B cell (primary cell): ENCODE measurements around the gene HOXD3. TPM values are rescaled to one million over a fixed set of nuclear protein-coding genes. Genes with fewer than 3 reads are reported as not detected.
A peak's percentile ranks its signal among the peaks of the same experiment; 100 is the strongest.

ENCODE experiments used
- ATAC-seq: fragments of 200-7000 bp; cut with Tn5 transposase; one replicate; pipeline ENCODE4 v1.10.0; 2021; ENCODE audit warnings: low read depth, mild to moderate bottlenecking, moderate number of reproducible peaks, moderate library complexity
- CTCF ChIA-PET: fragments of 350-600 bp; sonication (Branson Sonifier 250); formaldehyde crosslinking; loops from one replicate; lab custom pipeline; 2021; ENCODE audit warnings: antibody characterized with exemption, inconsistent platforms; lab: Charles Lee
- POLR2A ChIA-PET: fragments of 350-600 bp; sonication (Branson Sonifier 250); formaldehyde crosslinking; loops from one replicate; lab custom pipeline; 2021; ENCODE audit warnings: antibody characterized with exemption; lab: Charles Lee
- DNase-seq: peaks from one replicate; pipeline ENCODE4 v3.0.0; 2013
- H2AFZ ChIP-seq: 2 replicates; pipeline ENCODE4 v1.6.1; 2012; ENCODE audit warnings: mild to moderate bottlenecking, low read depth, low read length; ENCODE audit not compliant: insufficient read depth, poor library complexity, severe bottlenecking
- H3K27ac ChIP-seq, 2 donors: 1 replicate in 1 of 2; 2 replicates in 1 of 2; pipeline ENCODE4 v1.5.1; 2012 to 2013; ENCODE audit warnings: low read length in 2 of 2, mild to moderate bottlenecking in 2 of 2, moderate library complexity in 1 of 2
- H3K27me3 ChIP-seq, 4 experiments: fragments of 200-600 bp in 1 of 4; sonication (generic) in 1 of 4; replicated peaks in 1 of 4; 1 replicate in 2 of 4; 2 replicates in 2 of 4; pipeline versions ENCODE4 v1.6.1 to v1.7.0; 2013 to 2016; ENCODE audit warnings: low read length in 3 of 4, mild to moderate bottlenecking in 2 of 4, mixed read lengths in 1 of 4, moderate library complexity in 1 of 4; ENCODE audit not compliant: insufficient read depth in 4 of 4, control insufficient read depth in 3 of 4; ENCODE audit errors: control extremely low read depth in 1 of 4
- H3K36me3 ChIP-seq, 2 experiments: replicated peaks in 1 of 2; 1 replicate in 1 of 2; 2 replicates in 1 of 2; pipeline versions ENCODE4 v1.6.1 to v1.7.1; 2013; ENCODE audit warnings: low read length in 1 of 2; ENCODE audit not compliant: insufficient read depth in 2 of 2, control insufficient read depth in 1 of 2; ENCODE audit errors: control extremely low read depth in 1 of 2, extremely low read depth in 1 of 2
- H3K4me1 ChIP-seq, 2 donors: fragments of 200-600 bp in 1 of 2; sonication (generic) in 1 of 2; 1 replicate in 1 of 2; 2 replicates in 1 of 2; pipeline versions ENCODE4 v1.5.1 to v1.6.1; 2013 to 2017; ENCODE audit warnings: low read length in 2 of 2; ENCODE audit not compliant: control insufficient read depth in 2 of 2, insufficient read depth in 2 of 2
- H3K4me2 ChIP-seq: replicated peaks from 2 replicates; pipeline ENCODE3; 2012; ENCODE audit warnings: mild to moderate bottlenecking, low read depth, low read length; ENCODE audit not compliant: poor library complexity, severe bottlenecking
- H3K4me3 ChIP-seq, 5 experiments: fragments of 200-600 bp in 1 of 5; sonication (generic) in 1 of 5; 1 replicate in 3 of 5; 2 replicates in 2 of 5; pipeline versions ENCODE4 v1.5.1 to v1.7.0; 2011 to 2016; ENCODE audit warnings: low read length in 4 of 5, mild to moderate bottlenecking in 4 of 5, low read depth in 2 of 5, control low read depth in 1 of 5, moderate library complexity in 1 of 5; ENCODE audit not compliant: insufficient read depth in 1 of 5; ENCODE audit errors: control extremely low read depth in 1 of 5, extremely low read depth in 1 of 5
- H3K79me2 ChIP-seq: fragments of 200-600 bp; sonication (generic); one replicate; pipeline ENCODE4 v1.6.0; 2016; ENCODE audit warnings: low read length; ENCODE audit not compliant: control insufficient read depth, insufficient read depth
- H3K9ac ChIP-seq: fragments of 200-600 bp; sonication (generic); 2 replicates; pipeline ENCODE4 v1.6.1; 2017; ENCODE audit warnings: mild to moderate bottlenecking, low read length, moderate library complexity
- H3K9me3 ChIP-seq, 3 donors: one replicate each; pipeline versions ENCODE4 v1.6.1 to v1.7.1; 2013; ENCODE audit warnings: low read length in 2 of 3; ENCODE audit not compliant: control insufficient read depth in 2 of 3, insufficient read depth in 1 of 3; ENCODE audit errors: control extremely low read depth in 1 of 3
- H4K20me1 ChIP-seq: 2 replicates; pipeline ENCODE4 v1.6.0; 2012; ENCODE audit warnings: mild to moderate bottlenecking, low read length; ENCODE audit not compliant: insufficient read depth, control insufficient read depth, poor library complexity, severe bottlenecking
- H3K27ac Mint-ChIP-seq: one replicate; pipeline ENCODE4 v1.8.0; 2021; ENCODE audit warnings: mixed read lengths
- H3K27me3 Mint-ChIP-seq: one replicate; pipeline ENCODE4 v1.8.0; 2021; ENCODE audit warnings: mixed read lengths
- H3K4me1 Mint-ChIP-seq: one replicate; pipeline ENCODE4 v1.8.0; 2021; ENCODE audit warnings: mixed read lengths
- H3K4me3 Mint-ChIP-seq: one replicate; pipeline ENCODE4 v1.8.0; 2021; ENCODE audit warnings: mixed read lengths
- H3K9me3 Mint-ChIP-seq: one replicate; pipeline ENCODE4 v1.8.0; 2022; ENCODE audit warnings: mixed read lengths; ENCODE audit not compliant: insufficient read depth
- CTCF ChIP-seq: fragments of 200-600 bp; IDR thresholded peaks from one replicate; pipeline ENCODE4 v1.8.0; 2022; ENCODE audit warnings: antibody characterized with exemption, mild to moderate bottlenecking
- EZH2 ChIP-seq: IDR thresholded peaks from 2 replicates; pipeline ENCODE4 v1.6.1; 2012; ENCODE audit warnings: borderline replicate concordance, low read depth, mild to moderate bottlenecking, moderate library complexity, low read length; ENCODE audit not compliant: insufficient read depth, poor library complexity, severe bottlenecking
- WGBS: methylation state at CpG from one replicate; pipeline ENCODE4 v1.1.5; 2013; ENCODE audit warnings: missing lambda C conversion rate; ENCODE audit not compliant: insufficient coverage; 5-methylcytosine and 5-hydroxymethylcytosine counted together
- intact Hi-C: fragments of 100-400 bp; cut with micrococcal nuclease; formaldehyde crosslinking; loops from one replicate; pipeline ENCODE4 v1.10.0; 2022
- polyA plus RNA-seq: library from polyadenylated mRNA; depleted of rRNA; stranded (reverse); fragments of >200 nt; gene quantifications from 2 replicates; pipeline ENCODE4 v1.2.3, GENCODE V29; 2012
- total RNA-seq, 2 donors: library from RNA; stranded (reverse); fragments of 120-200 nt in 1 of 2; gene quantifications; 1 replicate in 1 of 2; 2 replicates in 1 of 2; pipeline versions ENCODE4 v1.2.3 to v1.2.4, GENCODE V29; 2013 to 2022

The HOXD3 gene
- total and polyA plus RNA-seq, 2 donors (not counting 1 experiment from before 2014, with no cell fraction given) = not detected

DNA sequence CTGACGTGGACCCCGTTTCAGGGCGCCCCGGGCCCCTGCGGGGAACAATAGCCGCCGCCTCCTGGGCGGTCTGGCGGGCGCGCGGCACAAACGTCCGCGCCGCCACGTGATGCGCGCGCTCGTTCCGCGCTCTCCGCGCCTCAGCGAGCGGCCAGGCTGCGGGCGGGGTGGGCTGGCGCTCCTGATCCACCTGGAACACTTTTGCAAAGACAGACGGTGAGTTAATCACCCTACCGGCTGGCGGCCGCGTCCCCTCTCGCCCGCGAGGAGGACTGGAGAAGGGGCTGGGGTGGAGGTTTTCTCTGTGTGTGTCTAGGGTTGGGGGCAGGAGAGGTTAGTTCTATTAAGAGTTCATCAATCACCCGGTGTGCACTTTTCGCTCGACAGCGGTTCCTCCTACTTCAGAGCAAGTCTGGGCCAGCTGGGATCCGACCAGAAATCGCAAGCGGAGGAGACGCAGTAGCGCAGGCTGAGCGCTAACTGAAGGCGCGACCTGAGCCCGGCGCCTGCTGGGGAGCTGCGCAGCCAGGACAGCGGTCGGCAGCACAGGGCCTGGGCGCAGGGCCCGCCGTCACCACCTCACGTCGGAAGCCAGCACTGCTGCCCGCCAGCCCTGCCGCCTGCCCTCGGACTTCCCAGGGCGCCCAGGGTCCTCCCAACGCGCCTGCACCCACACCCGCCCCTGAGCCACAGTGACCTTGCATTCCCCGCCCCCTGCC lies 21.1 kb downstream of the HOXD3 start:
- Histone ChIP-seq H3K9ac (no peak overlapping the region), H2AFZ (no peak overlapping the region), H3K9me3 (peaks cover 0 to 9% (median 0%) of the 10 kb centered on the region in 3 donors), H3K4me3 (no peak overlapping the region), H3K4me1 (peaks cover 4 to 12% of the 10 kb centered on the region in 2 donors), H4K20me1 (no peaks in the 10 kb centered on the region), H3K36me3 (no peaks in the 10 kb centered on the region), H3K79me2 (no peaks in the 10 kb centered on the region), H3K4me2 (peak overlapping the region; percentile 30), H3K27ac (no peak overlapping the region), H3K27me3 (peaks cover 0 to 64% (median 56%) of the 10 kb centered on the region in 4 experiments)
- TF ChIP-seq CTCF (no peak), EZH2 (no peak)
- CTCF ChIA-PET = no interaction called here
- POLR2A ChIA-PET = no interaction called here
- DNase-seq (no peak), ATAC-seq (no peak)
- WGBS = 4% methylated on average over 68 of the region's 68 CpGs
- Mint-ChIP-seq H3K4me1 (peaks cover 9% of the 10 kb centered on the region), H3K4me3 (no peak overlapping the region), H3K27ac (no peak overlapping the region), H3K27me3 (peaks cover 83% of the 10 kb centered on the region), H3K9me3 (no peaks in the 10 kb centered on the region)
- intact Hi-C loops = no loop called here

- H3K4me3 ChIP-seq = no peak overlapping the region
These were observed 21.7 kb downstream of the HOXD3 start for GRCh38 chr2:176178757-176179295.

More at GRCh38 chr2:176178757-176179295, 21.7 kb downstream of the HOXD3 start:
- peak overlapping the region; percentile 30 for H3K4me2 ChIP-seq
- Mint-ChIP-seq H3K27me3 (peaks cover 82% of the 10 kb centered on the region), H3K4me1 (peaks cover 9% of the 10 kb centered on the region), H3K9me3 (no peaks in the 10 kb centered on the region), H3K27ac (no peak overlapping the region), H3K4me3 (no peak overlapping the region)
- DNase-seq = no peak
- intact Hi-C loops = no loop called here
- H3K36me3 ChIP-seq = no peaks in the 10 kb centered on the region
- no peak overlapping the region for H2AFZ ChIP-seq
- ATAC-seq = no peak
- H4K20me1 ChIP-seq = no peaks in the 10 kb centered on the region
- H3K79me2 ChIP-seq = no peaks in the 10 kb centered on the region
- CTCF ChIA-PET = no interaction called here
- POLR2A ChIA-PET = no interaction called here
- no peak overlapping the region for H3K27ac ChIP-seq
- no CpG with 5 or more reads among the region's 7 CpGs for WGBS
- H3K9me3 ChIP-seq = peaks cover 0 to 9% (median 0%) of the 10 kb centered on the region in 3 donors
- H3K9ac ChIP-seq = no peak overlapping the region
- TF ChIP-seq EZH2 (no peak), CTCF (no peak)
- peaks cover 0 to 64% (median 53%) of the 10 kb centered on the region in 4 experiments for H3K27me3 ChIP-seq
- H3K4me1 ChIP-seq = peaks cover 4 to 12% of the 10 kb centered on the region in 2 donors
